ENCODE data around the gene CNGA1.
"Not testable (repeated sequence)": the region's sequence is repeated elsewhere in the genome, so short reads cannot be mapped to it uniquely, and the experiment has no call there.

CNGA1 gene

DNA sequence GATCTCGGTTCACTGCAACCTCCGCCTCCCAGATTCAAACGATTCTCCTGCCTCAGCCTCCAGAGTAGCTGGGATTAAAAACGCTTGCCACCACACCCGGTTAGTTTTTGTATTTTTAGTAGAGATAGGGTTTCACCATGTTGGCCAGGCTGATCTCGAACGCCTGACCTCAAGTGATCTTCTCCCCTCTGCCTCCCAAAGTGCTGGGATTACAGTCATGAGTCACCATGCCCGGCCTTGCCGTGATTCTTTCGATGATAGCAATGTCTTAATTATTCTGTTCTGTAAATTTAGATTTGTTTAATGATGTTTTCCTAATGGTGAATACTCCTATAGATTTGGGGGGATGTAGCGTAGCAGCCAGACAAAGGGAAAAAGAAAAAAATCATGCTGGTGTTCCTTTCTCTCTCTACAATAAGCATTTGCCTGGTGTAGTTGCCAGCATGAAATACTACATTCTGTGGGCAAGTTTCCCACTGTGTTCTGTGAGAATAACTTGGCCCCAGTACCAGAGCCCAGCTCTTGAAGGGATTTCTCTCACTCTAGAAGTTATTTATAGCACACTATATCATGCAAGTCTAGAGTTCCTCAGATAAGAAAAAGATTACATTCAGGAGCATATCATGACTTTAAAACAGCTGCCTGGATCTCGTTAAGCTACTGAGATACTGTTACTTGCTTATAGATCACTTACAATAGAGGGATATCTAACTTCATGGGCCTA, 15.5 kb upstream of the CNGA1 start:
- DNase-seq (ENCODE audit: low read depth in 3 of 3) = no peak

DNA sequence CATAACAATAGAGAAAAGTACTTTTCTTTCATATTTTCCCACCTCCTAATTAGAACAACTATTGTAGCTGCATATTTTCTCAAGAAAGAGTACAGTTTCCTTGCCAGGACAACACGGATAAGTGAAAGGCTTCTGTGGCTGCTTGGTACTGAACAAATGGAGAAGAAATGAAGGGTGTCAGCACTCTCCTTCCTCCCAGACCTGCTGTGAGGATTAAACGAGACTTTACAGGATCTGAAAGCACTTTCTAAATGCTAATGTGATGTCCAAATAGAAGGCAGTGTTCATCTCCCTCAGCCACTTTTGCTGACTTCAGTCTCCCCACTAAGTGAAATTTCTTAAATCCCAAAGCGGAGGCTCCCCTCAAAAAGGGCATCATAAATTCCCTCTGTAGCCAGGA, 14.0 kb upstream of the CNGA1 start:
- no peak for DNase-seq (ENCODE audit: low read depth in 3 of 3)

DNA sequence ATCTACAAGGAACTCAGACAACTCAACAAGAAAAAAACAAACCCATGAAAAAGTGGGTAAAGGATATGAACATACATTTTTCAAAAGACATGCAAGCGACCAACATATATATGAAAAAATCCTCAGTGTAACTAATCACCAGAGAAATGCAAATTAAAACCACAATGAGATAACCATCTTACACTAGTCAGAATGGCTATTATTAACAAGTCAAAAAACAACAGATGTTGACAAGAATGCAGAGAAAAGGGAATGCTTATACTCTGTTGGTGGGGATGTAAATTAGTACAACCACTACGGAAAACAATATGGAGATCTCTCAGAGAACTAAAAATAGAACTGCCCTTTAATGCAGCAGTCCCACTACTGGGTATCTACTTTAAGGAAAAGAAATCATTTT, 12.2 kb upstream of the CNGA1 start:
- no peak for DNase-seq (ENCODE audit: low read depth in 3 of 3)

- no peak for DNase-seq (ENCODE audit: low read depth in 3 of 3)
These were observed 11.2 kb upstream of the CNGA1 start for GRCh38 chr4:48027653-48028052.

DNA sequence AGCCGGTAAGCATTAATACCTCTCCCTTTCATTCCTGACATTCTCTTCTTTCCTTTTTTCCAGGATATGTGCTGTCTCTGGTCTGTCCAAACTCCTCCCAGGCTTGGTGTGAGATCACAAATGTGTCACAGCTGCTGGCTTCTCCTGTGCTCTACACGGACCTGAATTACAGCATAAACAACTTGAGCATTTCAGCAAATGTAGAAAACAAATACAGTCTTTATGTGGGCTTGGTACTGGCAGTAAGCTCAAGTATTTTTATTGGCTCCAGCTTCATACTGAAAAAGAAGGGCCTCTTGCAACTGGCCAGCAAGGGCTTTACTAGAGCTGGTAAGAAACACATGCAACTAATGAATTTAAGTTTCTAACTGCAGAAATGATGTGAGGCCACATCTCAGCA, 8.5 kb upstream of the CNGA1 start:
- DNase-seq (ENCODE audit: low read depth in 3 of 3) = no peak

DNA sequence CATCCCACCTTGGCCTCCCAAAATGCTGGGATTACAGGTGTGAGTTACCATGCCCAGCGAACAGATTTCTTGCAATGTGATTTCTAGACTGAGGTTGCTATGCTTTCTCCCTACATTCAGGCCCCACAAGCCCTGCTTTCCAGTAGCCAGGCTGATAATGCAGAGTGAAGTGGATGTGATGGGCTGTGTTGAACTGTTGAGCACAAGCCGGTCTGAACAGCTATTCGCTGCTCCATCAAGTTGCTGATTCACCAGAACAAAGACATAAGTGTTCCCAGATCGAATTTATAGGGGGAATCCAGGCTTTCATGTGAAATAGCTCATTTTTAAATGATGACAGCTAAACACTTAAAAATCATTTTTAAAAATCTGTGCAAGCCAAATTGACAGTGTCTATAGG, 8.0 kb upstream of the CNGA1 start:
- no peak for DNase-seq (ENCODE audit: low read depth in 3 of 3)

GRCh38 chr4:48022192-48022799, 5.8 kb upstream of the CNGA1 start:
- no peak for DNase-seq (ENCODE audit: low read depth in 3 of 3)

DNA sequence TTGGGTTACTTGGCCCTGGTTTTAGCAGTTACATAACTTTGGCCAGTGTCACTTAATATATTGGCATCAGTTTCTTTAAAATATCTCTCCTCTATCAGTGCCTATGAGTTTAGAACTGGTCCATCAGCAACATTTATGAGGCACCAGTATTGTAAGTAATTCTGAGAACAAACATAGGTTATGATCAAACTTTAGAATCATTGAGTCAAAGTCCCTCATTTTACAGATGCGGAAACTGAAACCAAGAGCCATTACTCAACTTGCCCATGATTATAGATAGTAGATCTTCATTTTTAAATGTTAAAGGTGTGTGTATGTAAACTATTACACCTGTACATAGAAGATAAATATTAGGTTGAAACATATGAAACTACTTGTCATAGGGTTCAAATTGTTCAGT, 4.6 kb upstream of the CNGA1 start:
- DNase-seq (ENCODE audit: low read depth in 3 of 3) = no peak

DNA sequence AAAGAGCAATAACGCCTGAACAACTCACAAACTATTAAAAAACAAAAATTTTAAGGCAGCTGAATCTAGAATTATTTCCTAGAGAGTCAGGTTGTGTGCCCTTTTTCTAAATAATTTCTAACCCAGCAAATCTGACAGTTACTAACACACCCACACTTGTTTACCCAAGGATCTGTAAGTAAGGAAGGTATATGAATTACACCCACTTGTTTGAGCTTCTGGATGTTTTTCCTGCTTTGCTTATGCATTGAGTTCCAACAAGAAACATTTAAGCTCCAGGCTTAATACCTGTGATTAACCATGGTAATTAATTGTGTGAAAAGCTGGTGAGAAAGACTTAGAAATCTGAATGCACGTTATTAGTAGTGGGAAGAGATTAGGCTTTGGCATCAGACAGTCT, 1.6 kb upstream of the CNGA1 start:
- no peak for DNase-seq (ENCODE audit: low read depth in 3 of 3)

- peak; percentile 21 to 53 (median 51) for DNase-seq (ENCODE audit: low read depth in 3 of 3)
These were observed 659 bp upstream of the CNGA1 start for GRCh38 chr4:48017108-48017571.

DNA sequence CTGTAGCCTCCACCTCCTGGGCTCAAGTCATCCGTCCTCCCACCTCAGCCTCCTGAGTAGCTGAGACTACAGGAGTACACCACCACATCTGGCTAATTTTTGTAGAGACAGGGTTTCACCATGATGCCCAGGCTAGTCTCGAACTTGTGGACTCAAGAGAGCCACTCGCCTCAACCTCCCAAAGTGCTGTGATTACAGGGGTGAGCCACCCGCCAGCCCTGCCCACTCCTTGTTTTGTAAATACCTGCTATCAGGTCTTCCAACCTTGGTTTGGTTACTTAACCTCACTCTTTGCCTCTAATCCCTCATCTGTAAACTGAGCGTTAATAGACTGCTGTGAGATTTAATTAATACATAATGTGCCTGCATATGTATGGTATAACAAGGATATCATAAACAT, 803 bp downstream of the CNGA1 start:
- DNase-seq (ENCODE audit: low read depth in 3 of 3) = no peak

DNA sequence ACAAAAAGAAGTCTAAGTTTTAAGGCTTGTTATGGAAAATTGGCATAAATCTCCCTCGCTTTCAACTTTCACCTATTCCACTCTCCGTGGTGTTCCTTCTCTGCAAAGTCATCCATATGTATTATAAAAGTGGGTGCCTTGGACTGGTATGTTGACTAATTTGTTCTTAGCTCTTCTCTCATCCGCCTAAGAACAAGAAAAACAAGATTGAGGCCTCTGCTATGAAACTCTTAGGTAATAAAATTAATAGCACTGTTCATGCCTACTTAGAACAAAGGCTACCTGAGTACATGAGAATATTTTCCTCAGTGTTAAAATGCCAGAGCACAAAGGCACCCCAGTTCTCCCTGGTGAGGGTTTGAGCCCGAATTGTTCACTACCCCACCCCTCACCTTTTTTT, 1.3 kb downstream of the CNGA1 start:
- no peak for DNase-seq (ENCODE audit: low read depth in 3 of 3)

DNA sequence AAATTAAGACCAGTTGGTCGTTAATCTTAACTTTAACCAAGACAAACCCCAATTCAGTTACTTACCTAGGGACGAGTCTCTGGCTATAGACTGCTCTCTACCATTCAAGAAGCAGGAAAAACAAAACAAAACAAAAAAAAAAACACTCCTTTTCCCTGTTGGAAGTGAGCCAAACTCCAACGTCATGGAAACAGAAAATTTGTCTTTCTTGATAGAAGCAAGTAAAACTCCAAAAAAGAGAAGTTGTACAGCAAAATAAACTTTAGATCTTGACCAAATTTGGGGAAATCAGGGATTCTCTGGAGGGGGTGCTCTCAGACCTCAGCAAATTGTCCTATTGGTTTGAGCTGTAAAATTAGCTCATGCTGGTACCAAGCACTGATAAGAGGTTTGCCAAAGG, 3.7 kb downstream of the CNGA1 start:
- no peak for DNase-seq (ENCODE audit: low read depth in 3 of 3)

- no peak for DNase-seq (ENCODE audit: low read depth in 3 of 3)
These were observed 4.8 kb downstream of the CNGA1 start for GRCh38 chr4:48011722-48012121.

DNA sequence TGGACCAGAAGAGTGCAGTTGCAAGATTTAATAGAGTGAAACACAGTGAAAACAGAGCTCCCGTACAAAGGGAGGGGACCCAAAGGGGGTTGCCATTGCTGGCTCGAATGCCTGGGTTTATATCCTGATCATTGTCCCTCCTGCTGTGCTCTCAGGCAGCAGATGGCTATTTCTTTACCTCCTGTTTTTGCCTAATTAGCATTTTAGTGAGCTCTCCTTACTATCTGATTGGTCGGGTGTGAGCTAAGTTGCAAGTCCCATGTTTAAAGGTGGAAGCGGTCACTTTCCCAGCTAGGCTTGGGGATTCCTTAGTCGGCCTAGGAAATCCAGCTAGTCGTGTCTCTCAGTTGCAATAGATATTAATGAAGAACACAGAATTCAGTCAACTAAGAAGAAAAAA, 5.6 kb downstream of the CNGA1 start:
- DNase-seq (ENCODE audit: low read depth in 3 of 3) = not testable (repeated sequence)

- DNase-seq (ENCODE audit: low read depth in 3 of 3) = no peak
These were observed 8.4 kb downstream of the CNGA1 start for GRCh38 chr4:48008021-48008596.

GRCh38 chr4:48005781-48006180, 10.7 kb downstream of the CNGA1 start:
- DNase-seq (ENCODE audit: low read depth in 3 of 3) = no peak

GRCh38 chr4:48003568-48003967, 12.9 kb downstream of the CNGA1 start:
- peak in 1 of 3 donors; percentile 15 for DNase-seq (ENCODE audit: low read depth in 3 of 3)

DNA sequence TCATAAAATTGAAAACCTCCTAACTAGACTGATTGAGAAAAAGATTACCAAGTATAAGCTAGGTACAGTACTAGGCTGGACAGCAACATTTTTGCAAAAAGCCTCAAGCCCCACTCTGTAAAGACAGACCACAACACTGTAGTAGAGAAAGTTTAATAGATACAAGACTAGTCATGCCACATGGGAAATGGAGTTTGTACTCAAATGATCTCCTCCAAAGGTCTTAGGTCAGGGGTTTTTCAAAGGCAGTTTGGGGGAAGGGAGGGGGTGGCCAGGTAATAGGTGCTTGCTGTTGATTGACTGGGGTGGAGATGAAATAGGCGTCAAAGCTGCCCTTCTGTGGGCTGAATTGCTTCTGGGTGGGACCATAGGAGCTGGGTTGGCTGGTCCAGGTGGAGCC, 14.2 kb downstream of the CNGA1 start:
- no peak for DNase-seq (ENCODE audit: low read depth in 3 of 3)

- no peak for DNase-seq (ENCODE audit: low read depth in 3 of 3)
These were observed 20.5 kb downstream of the CNGA1 start for GRCh38 chr4:47996021-47996420.

- DNase-seq (ENCODE audit: low read depth in 3 of 3) = not testable (repeated sequence)
These were observed 24.0 kb downstream of the CNGA1 start for GRCh38 chr4:47992475-47992874.

DNA sequence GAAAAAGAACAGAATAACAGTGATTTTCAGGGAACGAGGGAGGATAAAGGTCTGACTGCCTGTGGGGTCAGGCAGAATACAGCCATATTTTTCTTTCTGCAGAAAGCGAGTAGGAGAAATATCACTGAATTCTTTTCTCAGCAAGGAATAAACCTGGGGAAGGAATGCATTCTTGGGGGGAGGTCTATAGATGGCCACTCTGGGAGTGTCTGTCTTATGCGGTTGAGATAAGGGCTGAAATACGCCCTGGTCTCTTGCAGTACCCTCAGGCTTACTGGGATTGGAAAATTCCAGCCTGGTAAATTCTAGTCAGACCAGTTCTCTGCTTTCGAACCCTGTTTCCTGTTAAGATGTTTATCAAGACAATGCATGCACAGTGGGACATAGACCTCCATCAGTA, 26.3 kb downstream of the CNGA1 start:
- no peak for DNase-seq (ENCODE audit: low read depth in 3 of 3)

DNA sequence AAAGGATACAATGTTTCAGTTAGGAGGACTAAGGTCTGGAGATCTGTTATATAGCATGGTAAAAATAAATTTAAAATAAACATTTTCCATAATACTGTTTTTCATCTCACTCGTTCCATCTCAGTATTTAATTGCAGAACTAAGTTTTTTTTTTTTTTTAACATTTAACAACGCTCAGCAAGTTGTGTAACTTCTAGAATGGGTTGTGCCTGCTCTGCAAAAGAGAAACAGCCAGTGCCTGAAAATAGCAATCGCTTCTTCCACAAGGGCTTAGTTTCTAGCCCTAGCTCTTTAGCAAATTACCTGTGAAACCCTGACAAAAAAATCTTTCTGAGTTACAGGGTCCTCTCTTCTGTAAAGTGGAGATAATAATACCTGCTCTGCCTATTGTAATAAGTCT, 41.9 kb downstream of the CNGA1 start:
- DNase-seq (ENCODE audit: low read depth in 3 of 3) = no peak
